ENCODE data around the gene ENPP1.
"Not testable (repeated sequence)": the region's sequence is repeated elsewhere in the genome, so short reads cannot be mapped to it uniquely, and the experiment has no call there.

The ENPP1 gene

GRCh38 chr6:131852200-131852599, 44.4 kb downstream of the ENPP1 start:
- H3K36me3 ChIP-seq (ENCODE audit: insufficient read depth, low read length), result no peaks in the 10 kb centered on the region
- H3K4me3 ChIP-seq (ENCODE audit: low read depth in 1 of 2, low read length in 2 of 2), result no peak overlapping the region

GRCh38 chr6:131854803-131855202, 47.0 kb downstream of the ENPP1 start:
- Histone ChIP-seq H3K9ac (ENCODE audit: low read length) (no peak overlapping the region), H3K4me1 (ENCODE audit: insufficient read depth, low read length) (no peaks in the 10 kb centered on the region), H3K27me3 (ENCODE audit: control insufficient read depth in 1 of 2, insufficient read depth in 2 of 2, low read length in 2 of 2) (no peaks in the 10 kb centered on the region), H3K27ac (ENCODE audit: low read depth, low read length) (no peak overlapping the region), H3K36me3 (ENCODE audit: insufficient read depth, low read length) (no peaks in the 10 kb centered on the region), H3K9me3 (ENCODE audit: low read length) (no peaks in the 10 kb centered on the region), H3K4me3 (ENCODE audit: low read depth in 1 of 2, low read length in 2 of 2) (no peak overlapping the region)

More at GRCh38 chr6:131852200-131852599, 44.4 kb downstream of the ENPP1 start:
- Histone ChIP-seq H3K9me3 (ENCODE audit: low read length) (no peaks in the 10 kb centered on the region), H3K9ac (ENCODE audit: low read length) (no peak overlapping the region), H3K27ac (ENCODE audit: low read depth, low read length) (no peak overlapping the region), H3K4me1 (ENCODE audit: insufficient read depth, low read length) (no peaks in the 10 kb centered on the region), H3K27me3 (ENCODE audit: control insufficient read depth in 1 of 2, insufficient read depth in 2 of 2, low read length in 2 of 2) (no peaks in the 10 kb centered on the region)

GRCh38 chr6:131858765-131859415, 51.1 kb downstream of the ENPP1 start:
- H3K27ac ChIP-seq (ENCODE audit: low read depth, low read length), result no peak overlapping the region

GRCh38 chr6:131859658-131860057, 51.8 kb downstream of the ENPP1 start:
- H3K27me3 ChIP-seq (ENCODE audit: control insufficient read depth in 1 of 2, insufficient read depth in 2 of 2, low read length in 2 of 2); H3K27ac ChIP-seq (ENCODE audit: low read depth, low read length); H3K9me3 ChIP-seq (ENCODE audit: low read length); H3K4me1 ChIP-seq (ENCODE audit: insufficient read depth, low read length); H3K36me3 ChIP-seq (ENCODE audit: insufficient read depth, low read length); H3K4me3 ChIP-seq (ENCODE audit: low read depth in 1 of 2, low read length in 2 of 2); H3K9ac ChIP-seq (ENCODE audit: low read length): not testable (repeated sequence)

More at GRCh38 chr6:131858765-131859415, 51.1 kb downstream of the ENPP1 start:
- Histone ChIP-seq H3K4me3 (ENCODE audit: low read depth in 1 of 2, low read length in 2 of 2) (no peak overlapping the region), H3K36me3 (ENCODE audit: insufficient read depth, low read length) (no peaks in the 10 kb centered on the region), H3K27me3 (ENCODE audit: control insufficient read depth in 1 of 2, insufficient read depth in 2 of 2, low read length in 2 of 2) (no peaks in the 10 kb centered on the region), H3K4me1 (ENCODE audit: insufficient read depth, low read length) (no peaks in the 10 kb centered on the region), H3K9ac (ENCODE audit: low read length) (no peak overlapping the region), H3K9me3 (ENCODE audit: low read length) (no peaks in the 10 kb centered on the region)

GRCh38 chr6:131861381-131861780, 53.6 kb downstream of the ENPP1 start:
- Histone ChIP-seq H3K27ac (ENCODE audit: low read depth, low read length) (no peak overlapping the region), H3K36me3 (ENCODE audit: insufficient read depth, low read length) (no peaks in the 10 kb centered on the region), H3K9ac (ENCODE audit: low read length) (no peak overlapping the region), H3K4me1 (ENCODE audit: insufficient read depth, low read length) (no peaks in the 10 kb centered on the region), H3K4me3 (ENCODE audit: low read depth in 1 of 2, low read length in 2 of 2) (no peak overlapping the region), H3K27me3 (ENCODE audit: control insufficient read depth in 1 of 2, insufficient read depth in 2 of 2, low read length in 2 of 2) (no peaks in the 10 kb centered on the region), H3K9me3 (ENCODE audit: low read length) (no peaks in the 10 kb centered on the region)

- Histone ChIP-seq H3K4me1 (ENCODE audit: insufficient read depth, low read length) (no peaks in the 10 kb centered on the region), H3K36me3 (ENCODE audit: insufficient read depth, low read length) (no peaks in the 10 kb centered on the region), H3K27me3 (ENCODE audit: control insufficient read depth in 1 of 2, insufficient read depth in 2 of 2, low read length in 2 of 2) (no peaks in the 10 kb centered on the region), H3K4me3 (ENCODE audit: low read depth in 1 of 2, low read length in 2 of 2) (no peak overlapping the region), H3K9ac (ENCODE audit: low read length) (no peak overlapping the region), H3K27ac (ENCODE audit: low read depth, low read length) (no peak overlapping the region), H3K9me3 (ENCODE audit: low read length) (no peaks in the 10 kb centered on the region)
These were observed 54.7 kb downstream of the ENPP1 start for GRCh38 chr6:131862476-131862875.

- no peak overlapping the region for H3K4me3 ChIP-seq (ENCODE audit: low read depth in 1 of 2, low read length in 2 of 2)
- H3K9me3 ChIP-seq (ENCODE audit: low read length), result no peaks in the 10 kb centered on the region
- no peaks in the 10 kb centered on the region for H3K27me3 ChIP-seq (ENCODE audit: control insufficient read depth in 1 of 2, insufficient read depth in 2 of 2, low read length in 2 of 2)
- H3K9ac ChIP-seq (ENCODE audit: low read length), result no peak overlapping the region
- H3K27ac ChIP-seq (ENCODE audit: low read depth, low read length), result no peak overlapping the region
- H3K4me1 ChIP-seq (ENCODE audit: insufficient read depth, low read length), result no peaks in the 10 kb centered on the region
- H3K36me3 ChIP-seq (ENCODE audit: insufficient read depth, low read length), result no peaks in the 10 kb centered on the region
These were observed 59.9 kb downstream of the ENPP1 start for GRCh38 chr6:131867744-131868143.

- no peak overlapping the region for H3K27ac ChIP-seq (ENCODE audit: low read depth, low read length)
- no peaks in the 10 kb centered on the region for H3K27me3 ChIP-seq (ENCODE audit: control insufficient read depth in 1 of 2, insufficient read depth in 2 of 2, low read length in 2 of 2)
- H3K9ac ChIP-seq (ENCODE audit: low read length), result no peak overlapping the region
- H3K4me1 ChIP-seq (ENCODE audit: insufficient read depth, low read length), result no peaks in the 10 kb centered on the region
- no peak overlapping the region for H3K4me3 ChIP-seq (ENCODE audit: low read depth in 1 of 2, low read length in 2 of 2)
- no peaks in the 10 kb centered on the region for H3K9me3 ChIP-seq (ENCODE audit: low read length)
- no peaks in the 10 kb centered on the region for H3K36me3 ChIP-seq (ENCODE audit: insufficient read depth, low read length)
These were observed 61.0 kb downstream of the ENPP1 start for GRCh38 chr6:131868836-131869235.

GRCh38 chr6:131875647-131876046, 67.8 kb downstream of the ENPP1 start:
- Histone ChIP-seq H3K9me3 (ENCODE audit: low read length) (no peaks in the 10 kb centered on the region), H3K27me3 (ENCODE audit: control insufficient read depth in 1 of 2, insufficient read depth in 2 of 2, low read length in 2 of 2) (no peaks in the 10 kb centered on the region), H3K27ac (ENCODE audit: low read depth, low read length) (no peak overlapping the region), H3K9ac (ENCODE audit: low read length) (no peak overlapping the region), H3K4me3 (ENCODE audit: low read depth in 1 of 2, low read length in 2 of 2) (no peak overlapping the region), H3K4me1 (ENCODE audit: insufficient read depth, low read length) (no peaks in the 10 kb centered on the region), H3K36me3 (ENCODE audit: insufficient read depth, low read length) (no peaks in the 10 kb centered on the region)

- Histone ChIP-seq H3K27me3 (ENCODE audit: control insufficient read depth in 1 of 2, insufficient read depth in 2 of 2, low read length in 2 of 2) (no peaks in the 10 kb centered on the region), H3K9me3 (ENCODE audit: low read length) (no peaks in the 10 kb centered on the region), H3K9ac (ENCODE audit: low read length) (no peak overlapping the region), H3K4me3 (ENCODE audit: low read depth in 1 of 2, low read length in 2 of 2) (no peak overlapping the region), H3K36me3 (ENCODE audit: insufficient read depth, low read length) (no peaks in the 10 kb centered on the region), H3K4me1 (ENCODE audit: insufficient read depth, low read length) (no peaks in the 10 kb centered on the region), H3K27ac (ENCODE audit: low read depth, low read length) (no peak overlapping the region)
These were observed 68.7 kb downstream of the ENPP1 start for GRCh38 chr6:131876545-131876944.

GRCh38 chr6:131877999-131878789, 70.4 kb downstream of the ENPP1 start:
- H3K36me3 ChIP-seq (ENCODE audit: insufficient read depth, low read length), result no peaks in the 10 kb centered on the region
- H3K9ac ChIP-seq (ENCODE audit: low read length), result no peak overlapping the region
- H3K9me3 ChIP-seq (ENCODE audit: low read length), result no peaks in the 10 kb centered on the region
- no peaks in the 10 kb centered on the region for H3K27me3 ChIP-seq (ENCODE audit: control insufficient read depth in 1 of 2, insufficient read depth in 2 of 2, low read length in 2 of 2)
- H3K4me3 ChIP-seq (ENCODE audit: low read depth in 1 of 2, low read length in 2 of 2), result no peak overlapping the region
- H3K4me1 ChIP-seq (ENCODE audit: insufficient read depth, low read length), result no peaks in the 10 kb centered on the region
- no peak overlapping the region for H3K27ac ChIP-seq (ENCODE audit: low read depth, low read length)

GRCh38 chr6:131883016-131883415, 75.2 kb downstream of the ENPP1 start:
- H3K9me3 ChIP-seq (ENCODE audit: low read length), result no peaks in the 10 kb centered on the region
- no peaks in the 10 kb centered on the region for H3K4me1 ChIP-seq (ENCODE audit: insufficient read depth, low read length)
- no peak overlapping the region for H3K4me3 ChIP-seq (ENCODE audit: low read depth in 1 of 2, low read length in 2 of 2)
- no peak overlapping the region for H3K9ac ChIP-seq (ENCODE audit: low read length)
- no peaks in the 10 kb centered on the region for H3K36me3 ChIP-seq (ENCODE audit: insufficient read depth, low read length)
- no peaks in the 10 kb centered on the region for H3K27me3 ChIP-seq (ENCODE audit: control insufficient read depth in 1 of 2, insufficient read depth in 2 of 2, low read length in 2 of 2)
- H3K27ac ChIP-seq (ENCODE audit: low read depth, low read length), result no peak overlapping the region

Measured in muscle layer of colon (tissue), 2 donors.